Lower leg skin (tissue), 3 donors: Measurements from ENCODE around the gene USP48.

ENCODE experiments used
- POLR2A ChIP-seq, 2 donors: fragments of 450-650 bp; IDR thresholded peaks; one replicate each; pipeline ENCODE4 v1.6.1; 2016 to 2017; ENCODE audit warnings: antibody characterized with exemption in 2 of 2, mild to moderate bottlenecking in 1 of 2, moderate library complexity in 1 of 2
- TF ChIP-seq, protein P1 (sequence below), 3 donors: fragments of 450-650 bp; IDR thresholded peaks; one replicate each; pipeline ENCODE4 v1.5.1; 2016; ENCODE audit warnings: antibody characterized with exemption in 3 of 3, mild to moderate bottlenecking in 3 of 3, moderate library complexity in 2 of 3

DNA sequence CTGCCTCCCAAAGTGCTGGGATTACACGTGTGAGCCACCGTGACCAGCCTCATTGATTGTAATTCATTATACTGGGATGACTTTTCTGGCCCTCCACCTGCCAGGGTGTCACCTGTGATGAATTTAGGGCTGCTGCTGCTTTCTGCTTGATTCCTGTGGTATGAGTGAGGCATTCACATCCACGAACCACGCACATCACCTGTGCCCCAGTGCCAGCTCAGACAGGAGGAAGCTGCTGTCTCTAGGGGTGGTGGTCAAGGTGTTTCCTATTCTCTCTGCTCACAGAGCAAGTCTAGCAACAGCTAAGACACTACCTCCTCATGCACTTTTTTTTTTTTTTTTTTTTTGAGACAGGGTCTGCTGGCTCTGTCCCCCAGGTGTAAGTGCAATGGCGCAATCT, 16.8 kb upstream of the USP48 start:
- TF ChIP-seq, protein P1, sequence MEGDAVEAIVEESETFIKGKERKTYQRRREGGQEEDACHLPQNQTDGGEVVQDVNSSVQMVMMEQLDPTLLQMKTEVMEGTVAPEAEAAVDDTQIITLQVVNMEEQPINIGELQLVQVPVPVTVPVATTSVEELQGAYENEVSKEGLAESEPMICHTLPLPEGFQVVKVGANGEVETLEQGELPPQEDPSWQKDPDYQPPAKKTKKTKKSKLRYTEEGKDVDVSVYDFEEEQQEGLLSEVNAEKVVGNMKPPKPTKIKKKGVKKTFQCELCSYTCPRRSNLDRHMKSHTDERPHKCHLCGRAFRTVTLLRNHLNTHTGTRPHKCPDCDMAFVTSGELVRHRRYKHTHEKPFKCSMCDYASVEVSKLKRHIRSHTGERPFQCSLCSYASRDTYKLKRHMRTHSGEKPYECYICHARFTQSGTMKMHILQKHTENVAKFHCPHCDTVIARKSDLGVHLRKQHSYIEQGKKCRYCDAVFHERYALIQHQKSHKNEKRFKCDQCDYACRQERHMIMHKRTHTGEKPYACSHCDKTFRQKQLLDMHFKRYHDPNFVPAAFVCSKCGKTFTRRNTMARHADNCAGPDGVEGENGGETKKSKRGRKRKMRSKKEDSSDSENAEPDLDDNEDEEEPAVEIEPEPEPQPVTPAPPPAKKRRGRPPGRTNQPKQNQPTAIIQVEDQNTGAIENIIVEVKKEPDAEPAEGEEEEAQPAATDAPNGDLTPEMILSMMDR (IDR thresholded peaks at IDR 0.05): no peak
- no peak for TF ChIP-seq POLR2A (IDR thresholded peaks at IDR 0.05)
